ENCODE results near the gene RAB14. TPM values are rescaled to one million over a fixed set of nuclear protein-coding genes. Genes with fewer than 3 reads are reported as not detected.
"Not testable (repeated sequence)": the region's sequence is repeated elsewhere in the genome, so short reads cannot be mapped to it uniquely, and the experiment has no call there.

The RAB14 gene
- polyA plus RNA-seq, 12 donors: 51.5 to 77.2 (median 62.0) TPM; not detected in 1

- no peak for DNase-seq
Observed at GRCh38 chr9:121169094-121169601, 32.5 kb downstream of the RAB14 start.

- DNase-seq: no peak
Observed at GRCh38 chr9:121168052-121168451, 33.6 kb downstream of the RAB14 start.

- no peak for DNase-seq
Observed at GRCh38 chr9:121160025-121160424, 41.6 kb downstream of the RAB14 start.

GRCh38 chr9:121157939-121158338 lies 43.7 kb downstream of the RAB14 start:
- no peak for DNase-seq

- DNase-seq: no peak
Observed at GRCh38 chr9:121156263-121156731, 45.4 kb downstream of the RAB14 start.

DNA sequence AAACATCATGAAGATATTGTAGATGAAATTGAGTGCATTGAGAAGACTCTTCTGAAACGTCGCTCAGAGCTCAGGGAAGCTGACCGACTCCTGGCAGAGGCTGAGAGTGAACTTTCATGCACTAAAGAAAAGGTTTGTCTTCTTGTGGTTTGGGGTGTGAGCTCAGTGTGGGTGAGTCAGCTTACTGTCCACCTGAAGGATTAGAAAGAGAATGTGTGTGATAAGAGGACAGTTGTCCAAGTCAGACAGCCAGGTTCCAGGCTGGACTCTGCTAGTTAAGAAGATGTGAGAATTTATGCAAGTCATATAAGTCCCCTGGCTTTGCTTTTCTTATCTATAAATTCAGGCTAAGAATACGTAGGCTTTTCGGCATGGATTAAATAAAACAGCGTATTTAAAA lies 46.9 kb downstream of the RAB14 start:
- DNase-seq: no peak

GRCh38 chr9:121153642-121154041 lies 48.0 kb downstream of the RAB14 start:
- no peak for DNase-seq

DNA sequence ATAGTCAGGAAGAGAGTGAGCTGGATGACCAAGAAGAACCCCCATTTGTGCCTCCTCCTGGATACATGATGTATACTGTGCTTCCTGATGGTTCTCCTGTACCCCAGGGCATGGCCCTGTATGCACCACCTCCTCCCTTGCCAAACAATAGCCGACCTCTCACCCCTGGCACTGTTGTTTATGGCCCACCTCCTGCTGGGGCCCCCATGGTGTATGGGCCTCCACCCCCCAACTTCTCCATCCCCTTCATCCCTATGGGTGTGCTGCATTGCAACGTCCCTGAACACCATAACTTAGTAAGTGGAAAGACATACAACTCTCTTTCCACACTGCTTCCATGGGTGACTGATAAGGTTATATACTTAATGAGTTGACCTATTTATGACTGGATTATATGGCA lies 51.5 kb downstream of the RAB14 start:
- DNase-seq: no peak

- no peak for DNase-seq
Observed at GRCh38 chr9:121144482-121144881, 57.2 kb downstream of the RAB14 start.

DNA sequence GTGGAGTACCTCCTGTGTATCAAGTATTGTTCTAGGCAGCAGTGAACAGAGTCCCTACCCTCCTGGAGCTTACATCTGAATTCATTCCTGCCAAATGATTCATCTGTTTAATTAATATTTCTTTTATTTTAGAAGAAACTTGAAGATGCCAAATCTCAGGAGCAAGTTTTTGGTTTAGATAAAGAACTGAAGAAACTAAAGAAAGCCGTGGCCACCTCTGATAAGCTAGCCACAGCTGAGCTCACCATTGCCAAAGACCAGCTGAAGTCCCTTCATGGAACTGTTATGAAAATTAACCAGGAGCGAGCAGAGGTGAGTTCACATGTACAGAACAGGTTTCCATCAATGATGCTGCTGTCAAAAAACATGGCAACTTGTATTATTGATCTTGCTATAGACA lies 57.9 kb downstream of the RAB14 start:
- DNase-seq: no peak

DNA sequence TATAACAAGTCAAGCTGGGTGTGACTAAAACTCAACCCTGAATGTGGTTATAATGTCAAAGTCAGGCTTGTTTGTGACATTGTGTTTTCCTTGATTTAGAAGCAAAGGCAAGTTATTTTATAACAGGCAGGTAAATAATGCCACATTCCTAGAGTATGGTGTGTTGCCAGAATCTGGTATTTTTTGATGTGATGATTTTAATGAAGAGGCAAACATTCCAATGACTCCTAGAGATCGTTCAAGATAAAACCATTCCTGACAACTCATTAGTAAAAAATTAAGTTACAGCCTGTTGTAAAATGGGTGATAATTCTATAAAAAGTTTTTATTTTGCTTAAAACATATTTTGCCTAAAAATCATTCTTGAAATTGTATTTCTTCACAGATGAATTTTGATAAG lies 60.0 kb downstream of the RAB14 start:
- DNase-seq: no peak

GRCh38 chr9:121141306-121141705 lies 60.4 kb downstream of the RAB14 start:
- DNase-seq: peak; percentile 38

GRCh38 chr9:121140162-121140561 lies 61.5 kb downstream of the RAB14 start:
- no peak for DNase-seq

DNA sequence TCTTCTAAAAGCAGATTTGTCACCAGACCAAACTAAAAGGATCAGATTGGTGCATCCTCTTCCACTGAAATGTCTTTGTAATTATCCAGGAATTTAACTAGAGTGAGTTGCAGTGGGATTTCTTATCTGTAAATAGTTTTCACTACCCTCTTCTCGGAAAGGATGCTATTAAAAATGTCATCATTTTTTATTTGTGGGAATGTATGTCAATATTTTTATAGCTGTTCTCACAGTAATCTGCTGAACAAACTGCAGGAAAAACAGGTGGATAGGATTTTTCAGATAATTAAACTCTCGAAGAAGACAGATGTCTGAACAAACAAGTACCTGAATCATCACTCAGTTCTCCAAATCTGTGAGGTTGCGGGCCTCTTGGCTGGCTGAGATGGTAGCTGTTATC lies 62.7 kb downstream of the RAB14 start:
- DNase-seq: no peak

- DNase-seq: no peak
Observed at GRCh38 chr9:121138561-121138960, 63.1 kb downstream of the RAB14 start.

DNA sequence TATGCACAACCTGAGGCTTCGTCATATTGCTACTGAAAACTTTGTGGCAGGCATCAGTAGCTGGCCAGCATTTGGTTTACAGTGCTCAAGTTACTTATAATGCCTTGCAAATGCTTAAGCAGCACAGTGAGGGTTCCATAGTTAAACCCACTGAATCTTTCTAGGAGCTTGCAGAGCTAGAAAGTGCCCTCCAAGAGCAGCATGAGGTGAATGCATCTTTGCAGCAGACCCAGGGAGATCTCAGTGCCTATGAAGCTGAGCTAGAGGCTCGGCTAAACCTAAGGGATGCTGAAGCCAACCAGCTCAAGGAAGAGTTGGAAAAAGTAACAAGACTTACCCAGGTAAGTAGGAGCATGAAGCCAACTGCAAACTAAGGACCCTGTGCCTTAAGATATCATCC lies 66.0 kb downstream of the RAB14 start:
- DNase-seq: no peak

GRCh38 chr9:121133104-121133816 lies 68.4 kb downstream of the RAB14 start:
- DNase-seq: no peak

GRCh38 chr9:121129384-121129783 lies 72.3 kb downstream of the RAB14 start:
- not testable (repeated sequence) for DNase-seq

Other genes starting within 250 kb of the RAB14 start
- 10 to 100 TPM in 4 of 12 donors, 1 to 10 TPM in 7, not detected in 1; 5.0 to 13.7 (median 9.1) TPM for gene C5, start 151.6 kb downstream of the RAB14 start, polyA plus RNA-seq (ENCODE audit: insufficient read length in 12 of 12)
- gene CNTRL, start 126.9 kb downstream of the RAB14 start, polyA plus RNA-seq (ENCODE audit: insufficient read length in 12 of 12): 10 to 100 TPM in 11 of 12 donors, not detected in 1; 13.6 to 43.6 (median 20.3) TPM
- gene GSN, start 66.3 kb upstream of the RAB14 start, polyA plus RNA-seq (ENCODE audit: insufficient read length in 12 of 12): 100 to 1,000 TPM; 210 to 597 (median 263) TPM
- gene STOM, start 168.4 kb upstream of the RAB14 start, polyA plus RNA-seq (ENCODE audit: insufficient read length in 12 of 12): 10 to 100 TPM in 11 of 12 donors, not detected in 1; 58.4 to 95.4 (median 74.8) TPM